Adrenal gland (tissue), 12 donors: ENCODE measurements around the gene DRG2. TPM values are rescaled to one million over a fixed set of nuclear protein-coding genes. Genes with fewer than 3 reads are reported as not detected.

Experiments used
- DNase-seq, 7 donors: peaks; one replicate each; pipeline ENCODE4 v3.0.0-alpha.2; 2019 to 2020
- H3K27ac ChIP-seq, 5 donors: fragments of 200-600 bp; sonication (generic) in 4 of 5; 1 replicate in 3 of 5; 2 replicates in 2 of 5; pipeline versions ENCODE4 v1.5.1 to v1.8.0; 2016 to 2020; ENCODE audit warnings: mild to moderate bottlenecking in 1 of 5
- H3K27me3 ChIP-seq: fragments of 200-600 bp; 2 replicates; pipeline ENCODE4 v1.8.0; 2021
- H3K36me3 ChIP-seq, 2 donors: fragments of 200-600 bp; replicated peaks in 1 of 2; 1 replicate in 1 of 2; 2 replicates in 1 of 2; pipeline versions ENCODE4 v1.5.1 to v1.8.0; 2018 to 2022
- H3K4me1 ChIP-seq, 2 donors: fragments of 200-600 bp; replicated peaks in 1 of 2; 1 replicate in 1 of 2; 2 replicates in 1 of 2; pipeline versions ENCODE4 v1.5.1 to v1.8.0; 2018 to 2021
- H3K4me3 ChIP-seq, 4 donors: fragments of 200-600 bp; sonication (generic) in 3 of 4; one replicate each; pipeline ENCODE4 v1.5.1; 2016 to 2018
- H3K9me3 ChIP-seq, 3 donors: fragments of 200-600 bp; sonication (generic) in 1 of 3; replicated peaks in 1 of 3; 1 replicate in 2 of 3; 2 replicates in 1 of 3; pipeline versions ENCODE4 v1.5.1 to v1.8.0; 2016 to 2021
- POLR2A ChIP-seq, 2 donors: fragments of 450-650 bp; IDR thresholded peaks; one replicate each; pipeline ENCODE4 v1.6.1; 2017; ENCODE audit warnings: antibody characterized with exemption in 2 of 2, mild to moderate bottlenecking in 2 of 2, moderate library complexity in 1 of 2
- WGBS, 4 donors: extraction: QIAGEN DNeasy Blood & Tissue Kit in 2 of 4; methylation state at CpG; one replicate each; pipeline versions ENCODE4 v1.1.5 to v1.1.7; 2013 to 2017; 5-methylcytosine and 5-hydroxymethylcytosine counted together
- intact Hi-C, 2 donors: fragments of 100-400 bp; cut with DNase I; formaldehyde crosslinking; loops; one replicate each; pipeline versions ENCODE4 v1.14.1 to v1.15.0; 2022 to 2023
- polyA plus RNA-seq, 3 donors: library from polyadenylated mRNA; stranded (reverse); fragments of 200-250 nt in 2 of 3; fragments of 350-450 nt in 1 of 3; fragmentation: Illumina TruSeq in 1 of 3; extraction: RNeasy Lipid Tissue Mini Kit (QIAGEN cat#74804) in 1 of 3; gene quantifications; one replicate each; pipeline ENCODE4 v1.2.3, GENCODE V29; 2013 to 2014
- total RNA-seq, 9 donors: library from RNA; depleted of rRNA in 4 of 9; stranded (reverse); fragments of >200 nt in 4 of 9; fragments of 120-200 nt in 1 of 9; fragmentation: NEBNext Ultra II Directional in 1 of 9; extraction: Animal tissue kit (Norgen Biotek cat#: 25700) in 1 of 9; gene quantifications; one replicate each; pipeline versions ENCODE4 v1.1.0 to v1.2.4, GENCODE V29; 2013 to 2023
- TF ChIP-seq, protein P1 (sequence below), 6 experiments: fragments of 450-650 bp in 4 of 6; fragments of 200-600 bp in 2 of 6; sonication (generic) in 1 of 6; IDR thresholded peaks; 1 replicate in 5 of 6; 2 replicates in 1 of 6; pipeline versions ENCODE4 v1.5.1 to v1.8.0; 2016 to 2021; ENCODE audit warnings: antibody characterized with exemption in 6 of 6, mild to moderate bottlenecking in 2 of 6, moderate library complexity in 1 of 6
- donor health status: healthy with polysubstance abuse.
- donor health status: Bipolar disorder and iron deficiency.
- donor health status: DM: yes; HTN: yes; CAD: no.
- donor health status: DM: no; HTN: no; CAD: no.
- donor health status: DM: no; HTN: no; CAD: no.
- donor health status: DM: yes; HTN: yes; CAD: no.

Gene DRG2
- total and polyA plus RNA-seq, 12 donors: 17.1 to 97.1 (median 43.5) TPM

DNA sequence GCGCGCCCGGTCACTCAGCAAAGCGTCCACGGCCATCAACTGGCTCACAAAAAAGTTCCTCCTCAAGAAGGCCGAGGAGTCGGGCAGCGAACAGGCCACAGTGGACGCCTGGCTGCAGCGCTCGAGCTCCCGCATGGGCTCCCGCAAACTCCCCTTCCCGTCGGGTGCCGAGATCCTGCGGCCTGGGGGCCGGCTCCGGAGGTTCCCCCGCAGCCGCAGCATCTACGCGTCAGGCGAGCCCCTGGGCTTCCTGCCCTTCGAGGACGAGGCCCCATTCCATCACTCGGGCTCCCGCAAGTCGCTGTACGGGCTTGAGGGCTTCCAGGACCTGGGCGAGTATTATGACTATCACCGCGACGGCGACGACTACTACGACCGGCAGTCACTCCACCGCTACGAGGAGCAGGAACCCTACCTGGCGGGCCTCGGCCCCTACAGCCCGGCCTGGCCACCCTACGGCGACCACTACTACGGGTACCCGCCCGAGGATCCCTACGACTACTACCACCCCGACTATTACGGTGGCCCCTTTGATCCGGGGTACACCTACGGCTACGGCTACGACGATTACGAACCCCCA lies 31.5 kb downstream of the DRG2 start:
- Histone ChIP-seq H3K4me3 (no peak overlapping the region), H3K27me3 (no peaks in the 10 kb centered on the region), H3K27ac (no peak overlapping the region), H3K4me1 (no peaks in the 10 kb centered on the region), H3K9me3 (no peaks in the 10 kb centered on the region), H3K36me3 (no peaks in the 10 kb centered on the region)
- intact Hi-C loops: no loop called here
- no peak for DNase-seq
- WGBS, 4 donors: 97 to 98% (median 97%) methylated on average over 47 to 57 of the region's 57 CpGs
- TF ChIP-seq POLR2A (IDR thresholded peaks at IDR 0.05): no peak
- TF ChIP-seq, protein P1, sequence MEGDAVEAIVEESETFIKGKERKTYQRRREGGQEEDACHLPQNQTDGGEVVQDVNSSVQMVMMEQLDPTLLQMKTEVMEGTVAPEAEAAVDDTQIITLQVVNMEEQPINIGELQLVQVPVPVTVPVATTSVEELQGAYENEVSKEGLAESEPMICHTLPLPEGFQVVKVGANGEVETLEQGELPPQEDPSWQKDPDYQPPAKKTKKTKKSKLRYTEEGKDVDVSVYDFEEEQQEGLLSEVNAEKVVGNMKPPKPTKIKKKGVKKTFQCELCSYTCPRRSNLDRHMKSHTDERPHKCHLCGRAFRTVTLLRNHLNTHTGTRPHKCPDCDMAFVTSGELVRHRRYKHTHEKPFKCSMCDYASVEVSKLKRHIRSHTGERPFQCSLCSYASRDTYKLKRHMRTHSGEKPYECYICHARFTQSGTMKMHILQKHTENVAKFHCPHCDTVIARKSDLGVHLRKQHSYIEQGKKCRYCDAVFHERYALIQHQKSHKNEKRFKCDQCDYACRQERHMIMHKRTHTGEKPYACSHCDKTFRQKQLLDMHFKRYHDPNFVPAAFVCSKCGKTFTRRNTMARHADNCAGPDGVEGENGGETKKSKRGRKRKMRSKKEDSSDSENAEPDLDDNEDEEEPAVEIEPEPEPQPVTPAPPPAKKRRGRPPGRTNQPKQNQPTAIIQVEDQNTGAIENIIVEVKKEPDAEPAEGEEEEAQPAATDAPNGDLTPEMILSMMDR (IDR thresholded peaks at IDR 0.05): no peak

DNA sequence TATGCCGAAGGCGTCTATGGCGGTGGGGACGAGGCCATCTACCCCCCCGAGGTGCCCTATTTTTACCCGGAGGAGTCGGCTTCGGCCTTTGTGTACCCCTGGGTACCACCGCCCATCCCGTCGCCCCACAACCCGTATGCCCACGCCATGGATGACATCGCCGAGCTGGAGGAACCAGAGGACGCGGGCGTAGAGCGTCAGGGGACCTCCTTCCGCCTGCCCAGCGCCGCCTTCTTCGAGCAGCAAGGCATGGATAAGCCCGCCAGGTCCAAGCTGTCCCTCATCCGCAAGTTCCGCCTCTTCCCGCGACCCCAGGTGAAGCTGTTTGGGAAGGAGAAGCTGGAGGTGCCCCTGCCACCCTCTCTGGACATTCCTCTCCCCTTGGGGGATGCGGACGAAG lies 32.2 kb downstream of the DRG2 start:
- Histone ChIP-seq H3K27me3 (no peaks in the 10 kb centered on the region), H3K4me1 (no peaks in the 10 kb centered on the region), H3K4me3 (no peak overlapping the region), H3K27ac (no peak overlapping the region), H3K9me3 (no peaks in the 10 kb centered on the region), H3K36me3 (no peaks in the 10 kb centered on the region)
- TF ChIP-seq POLR2A (IDR thresholded peaks at IDR 0.05): no peak
- TF ChIP-seq, protein P1 (IDR thresholded peaks at IDR 0.05): no peak
- WGBS, 4 donors: 96 to 98% (median 97%) methylated on average over 30 of the region's 30 CpGs
- no peak for DNase-seq
- intact Hi-C loops: no loop called here

DNA sequence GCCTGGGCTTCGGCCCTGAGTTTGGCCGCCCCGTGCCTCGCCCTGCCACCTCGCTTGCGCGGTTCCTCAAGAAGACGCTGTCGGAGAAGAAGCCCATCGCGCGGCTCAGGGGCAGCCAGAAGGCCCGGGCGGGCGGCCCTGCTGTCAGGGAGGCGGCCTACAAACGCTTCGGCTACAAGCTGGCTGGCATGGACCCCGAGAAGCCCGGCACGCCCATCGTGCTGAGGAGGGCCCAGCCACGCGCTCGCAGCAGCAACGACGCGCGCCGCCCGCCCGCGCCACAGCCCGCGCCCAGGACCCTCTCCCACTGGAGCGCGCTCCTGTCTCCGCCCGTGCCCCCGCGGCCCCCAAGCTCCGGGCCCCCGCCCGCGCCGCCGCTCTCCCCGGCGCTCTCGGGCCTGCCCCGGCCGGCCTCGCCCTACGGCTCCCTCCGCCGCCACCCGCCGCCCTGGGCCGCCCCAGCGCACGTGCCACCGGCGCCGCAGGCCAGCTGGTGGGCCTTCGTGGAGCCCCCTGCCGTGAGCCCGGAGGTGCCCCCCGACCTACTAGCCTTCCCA lies 32.8 kb downstream of the DRG2 start:
- no peak for TF ChIP-seq POLR2A (IDR thresholded peaks at IDR 0.05)
- TF ChIP-seq, protein P1 (IDR thresholded peaks at IDR 0.05): no peak
- WGBS, 4 donors: 74 to 93% (median 86%) methylated on average over 6 to 68 of the region's 68 CpGs

DNA sequence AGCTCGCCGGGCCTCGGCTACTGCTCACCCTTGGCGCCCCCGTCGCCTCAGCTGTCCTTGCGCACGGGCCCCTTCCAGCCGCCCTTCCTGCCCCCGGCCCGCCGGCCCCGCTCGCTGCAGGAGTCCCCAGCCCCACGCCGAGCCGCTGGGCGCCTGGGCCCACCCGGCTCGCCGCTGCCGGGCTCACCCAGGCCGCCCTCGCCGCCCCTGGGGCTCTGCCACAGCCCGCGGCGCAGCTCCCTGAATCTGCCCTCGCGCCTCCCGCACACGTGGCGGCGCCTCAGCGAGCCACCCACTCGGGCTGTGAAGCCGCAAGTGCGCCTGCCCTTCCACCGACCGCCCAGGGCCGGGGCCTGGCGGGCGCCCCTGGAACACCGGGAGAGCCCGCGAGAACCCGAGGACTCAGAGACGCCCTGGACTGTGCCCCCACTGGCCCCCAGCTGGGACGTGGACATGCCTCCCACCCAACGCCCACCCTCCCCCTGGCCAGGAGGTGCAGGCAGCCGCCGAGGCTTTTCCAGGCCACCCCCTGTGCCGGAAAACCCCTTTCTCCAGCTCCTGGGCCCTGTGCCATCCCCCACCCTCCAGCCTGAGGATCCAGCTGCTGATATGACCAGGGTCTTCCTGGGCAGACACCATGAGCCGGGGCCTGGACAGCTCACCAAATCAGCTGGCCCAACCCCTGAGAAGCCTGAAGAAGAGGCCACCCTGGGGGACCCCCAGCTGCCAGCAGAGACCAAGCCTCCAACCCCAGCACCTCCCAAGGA lies 33.6 kb downstream of the DRG2 start:
- WGBS, 4 donors: 84 to 91% (median 89%) methylated on average over 8 to 54 of the region's 54 CpGs

More for the DNA sequence above, 32.8 kb downstream of the DRG2 start:
- Histone ChIP-seq H3K27me3 (no peaks in the 10 kb centered on the region), H3K4me1 (no peaks in the 10 kb centered on the region), H3K9me3 (no peaks in the 10 kb centered on the region), H3K27ac (no peak overlapping the region), H3K4me3 (no peak overlapping the region), H3K36me3 (no peaks in the 10 kb centered on the region)
- DNase-seq: no peak
- intact Hi-C loops: no loop called here

More for the DNA sequence above, 33.6 kb downstream of the DRG2 start:
- no peaks in the 10 kb centered on the region for H3K27me3 ChIP-seq
- no peak overlapping the region for H3K4me3 ChIP-seq
- no peak for DNase-seq
- intact Hi-C loops: no loop called here
- no peak for TF ChIP-seq POLR2A (IDR thresholded peaks at IDR 0.05)
- TF ChIP-seq, protein P1 (IDR thresholded peaks at IDR 0.05): no peak
- no peaks in the 10 kb centered on the region for H3K9me3 ChIP-seq
- H3K27ac ChIP-seq: no peak overlapping the region
- H3K4me1 ChIP-seq: no peaks in the 10 kb centered on the region
- no peaks in the 10 kb centered on the region for H3K36me3 ChIP-seq
